SK-N-SH treated with all-trans-retinoic acid at 6 μM for 48 hours (cell line): ENCODE data around the gene CNGA4.

Source experiments
- ATAC-seq: fragments of 200-7000 bp; cut with Tn5 transposase; 3 replicates; pipeline ENCODE4 v1.9.1; 2020; ENCODE audit warnings: mild to moderate bottlenecking, moderate library complexity
- ARNTL ChIP-seq: fragments of 450-650 bp; formaldehyde crosslinking; IDR thresholded peaks from 2 replicates; pipeline ENCODE4 v1.5.0; 2020; ENCODE audit warnings: low read depth, mild to moderate bottlenecking, moderate library complexity, borderline replicate concordance
- BACH2 ChIP-seq: fragments of 250-450 bp; sonication (Bioruptor Pico); IDR thresholded peaks from 2 replicates; pipeline ENCODE4 v1.9.0; 2021; ENCODE audit warnings: mild to moderate bottlenecking, borderline replicate concordance
- CREB5 ChIP-seq: fragments of 250-450 bp; sonication (Bioruptor Pico); IDR thresholded peaks from 2 replicates; pipeline ENCODE4 v1.5.1; 2020; ENCODE audit warnings: low read depth, mild to moderate bottlenecking, moderate library complexity
- CSDC2 ChIP-seq: fragments of 250-450 bp; sonication (Bioruptor Pico); IDR thresholded peaks from 2 replicates; pipeline ENCODE4 v1.5.0; 2020; ENCODE audit warnings: mild to moderate bottlenecking, moderate library complexity
- GLIS3 ChIP-seq: fragments of 250-450 bp; sonication (Bioruptor Pico); IDR thresholded peaks from 2 replicates; pipeline ENCODE4 v1.5.0; 2020; ENCODE audit warnings: mild to moderate bottlenecking, moderate library complexity
- ISL1 ChIP-seq: fragments of 250-450 bp; sonication (Bioruptor Pico); IDR thresholded peaks from 2 replicates; pipeline ENCODE4 v2.1.2; 2022; ENCODE audit warnings: mild to moderate bottlenecking, moderate library complexity
- PATZ1 ChIP-seq: fragments of 250-450 bp; sonication (Bioruptor Pico); IDR thresholded peaks from 2 replicates; pipeline ENCODE4 v1.8.0; 2020; ENCODE audit warnings: mild to moderate bottlenecking, moderate library complexity, borderline replicate concordance
- POU6F1 ChIP-seq: fragments of 250-450 bp; sonication (Bioruptor Pico); IDR thresholded peaks from 2 replicates; pipeline ENCODE4 v1.8.0; 2021; ENCODE audit warnings: low read depth, mild to moderate bottlenecking, moderate library complexity, borderline replicate concordance
- PPARA ChIP-seq: fragments of 250-450 bp; sonication (Bioruptor Pico); IDR thresholded peaks from 2 replicates; pipeline ENCODE4 v1.5.0; 2020; ENCODE audit warnings: mild to moderate bottlenecking, borderline replicate concordance
- RARB ChIP-seq: fragments of 250-450 bp; sonication (Bioruptor Pico); IDR thresholded peaks from 2 replicates; pipeline ENCODE4 v1.8.0; 2021; ENCODE audit warnings: mild to moderate bottlenecking, moderate library complexity
- SNAI2 ChIP-seq: fragments of 250-450 bp; sonication (Bioruptor Pico); IDR thresholded peaks from 2 replicates; pipeline ENCODE4 v1.5.0; 2020; ENCODE audit warnings: mild to moderate bottlenecking, moderate library complexity
- TCF4 ChIP-seq: fragments of 250-450 bp; sonication (Bioruptor Pico); IDR thresholded peaks from 2 replicates; pipeline ENCODE4 v1.8.0; 2021; ENCODE audit warnings: mild to moderate bottlenecking, moderate library complexity, borderline replicate concordance
- TOX ChIP-seq: fragments of 250-450 bp; sonication (Bioruptor Pico); IDR thresholded peaks from 2 replicates; pipeline ENCODE4 v1.8.0; 2021; ENCODE audit warnings: mild to moderate bottlenecking, moderate library complexity, borderline replicate concordance
- TSHZ2 ChIP-seq: fragments of 250-450 bp; sonication (Bioruptor Pico); IDR thresholded peaks from 2 replicates; pipeline ENCODE4 v1.5.0; 2020; ENCODE audit warnings: mild to moderate bottlenecking, moderate library complexity
- ZC3H10 ChIP-seq: fragments of 250-450 bp; sonication (Bioruptor Pico); IDR thresholded peaks from 2 replicates; pipeline ENCODE4 v1.5.1; 2021; ENCODE audit warnings: mild to moderate bottlenecking, moderate library complexity
- ZFP30 ChIP-seq: fragments of 450-650 bp; formaldehyde crosslinking; IDR thresholded peaks from 2 replicates; pipeline ENCODE4 v1.5.0; 2022; ENCODE audit warnings: mild to moderate bottlenecking, moderate library complexity
- ZNF565 ChIP-seq: fragments of 450-650 bp; formaldehyde crosslinking; conservative IDR thresholded peaks from 2 replicates; pipeline ENCODE4 v1.5.0; 2020; ENCODE audit warnings: low read depth, mild to moderate bottlenecking, moderate library complexity
- ZNF70 ChIP-seq: fragments of 450-650 bp; formaldehyde crosslinking; IDR thresholded peaks from 2 replicates; pipeline ENCODE4 v1.5.0; 2020; ENCODE audit warnings: mild to moderate bottlenecking, moderate library complexity
- ZNF8 ChIP-seq: fragments of 450-650 bp; formaldehyde crosslinking; IDR thresholded peaks from 2 replicates; pipeline ENCODE4 v1.5.0; 2020; ENCODE audit warnings: mild to moderate bottlenecking, moderate library complexity

The CNGA4 gene

GRCh38 chr11:6223854-6224253, 15.0 kb upstream of the CNGA4 start:
- TF ChIP-seq TSHZ2 (CRISPR knock-in tag) (no peak), TOX (CRISPR knock-in tag) (no peak), GLIS3 (no peak), ZNF8 (CRISPR knock-in tag) (no peak), ARNTL (CRISPR knock-in tag) (no peak), PATZ1 (no peak), RARB (CRISPR knock-in tag) (no peak), BACH2 (CRISPR knock-in tag) (no peak)
- no peak for ATAC-seq

- TF ChIP-seq ZFP30 (CRISPR knock-in tag) (no peak), ZC3H10 (no peak), POU6F1 (no peak), BACH2 (CRISPR knock-in tag) (no peak), ARNTL (CRISPR knock-in tag) (no peak), PATZ1 (no peak), ZNF70 (CRISPR knock-in tag) (no peak), TSHZ2 (CRISPR knock-in tag) (no peak), TCF4 (no peak), SNAI2 (no peak), CSDC2 (CRISPR knock-in tag) (no peak), ZNF565 (CRISPR knock-in tag) (no peak), PPARA (CRISPR knock-in tag) (no peak), ISL1 (CRISPR knock-in tag) (no peak), ZNF8 (CRISPR knock-in tag) (no peak), CREB5 (CRISPR knock-in tag) (no peak)
- ATAC-seq, result no peak
Observed at GRCh38 chr11:6224421-6224820, 14.5 kb upstream of the CNGA4 start.
